NCI-H1417 treated with DMSO at 0.1 percent for 48 hours (cell line): ENCODE results near the gene ADRA2B.
"Not testable (repeated sequence)": the region's sequence is repeated elsewhere in the genome, so short reads cannot be mapped to it uniquely, and the experiment has no call there.

Experiments used
- DNase-seq: peaks from one replicate; lab custom pipeline; 2025; lab: John Stamatoyannopoulos, UW

Gene ADRA2B

GRCh38 chr2:96088340-96089335, 27.7 kb downstream of the ADRA2B start:
- no peak for DNase-seq

- no peak for DNase-seq
These were observed 29.2 kb downstream of the ADRA2B start for GRCh38 chr2:96087130-96087529.

DNA sequence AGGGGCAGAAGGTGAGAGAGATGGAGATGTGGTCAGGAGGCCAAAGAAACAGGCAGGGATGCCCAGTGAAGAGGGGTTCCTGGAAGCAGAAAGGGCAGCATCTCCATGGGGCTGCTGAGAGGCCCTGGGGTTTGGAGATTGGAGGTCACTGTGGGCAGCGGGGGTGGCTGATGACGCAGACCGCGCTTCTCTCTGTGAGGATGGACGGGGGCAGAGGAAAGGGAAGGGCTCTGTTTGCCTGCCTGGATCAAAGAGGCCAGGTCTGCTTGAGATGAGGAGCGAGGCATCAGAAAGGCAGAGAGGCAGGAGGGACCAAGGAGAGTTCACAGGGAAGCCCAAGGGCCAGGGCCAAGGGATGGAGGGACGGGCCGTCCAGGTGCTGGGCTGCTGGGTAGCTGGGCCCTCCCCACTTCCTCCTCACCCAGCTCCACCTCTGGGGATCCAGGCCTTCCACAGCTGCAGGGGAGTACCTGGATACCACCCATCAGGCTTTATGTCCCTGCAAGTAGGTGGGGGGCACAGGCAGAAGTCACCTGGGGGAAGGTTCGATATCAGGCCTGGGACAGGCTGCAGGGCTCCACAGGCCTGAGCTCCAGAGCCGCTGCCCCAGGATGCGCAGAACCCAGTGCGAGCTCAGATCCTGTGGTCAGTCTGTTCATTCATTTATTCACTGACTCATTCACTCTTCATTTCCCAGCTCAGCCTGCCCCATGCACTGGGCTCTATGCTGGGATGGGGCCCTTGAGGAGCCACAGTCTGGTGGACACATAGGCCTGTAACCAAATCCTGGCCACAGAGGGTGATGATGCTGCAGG, 30.6 kb downstream of the ADRA2B start:
- DNase-seq: no peak

DNA sequence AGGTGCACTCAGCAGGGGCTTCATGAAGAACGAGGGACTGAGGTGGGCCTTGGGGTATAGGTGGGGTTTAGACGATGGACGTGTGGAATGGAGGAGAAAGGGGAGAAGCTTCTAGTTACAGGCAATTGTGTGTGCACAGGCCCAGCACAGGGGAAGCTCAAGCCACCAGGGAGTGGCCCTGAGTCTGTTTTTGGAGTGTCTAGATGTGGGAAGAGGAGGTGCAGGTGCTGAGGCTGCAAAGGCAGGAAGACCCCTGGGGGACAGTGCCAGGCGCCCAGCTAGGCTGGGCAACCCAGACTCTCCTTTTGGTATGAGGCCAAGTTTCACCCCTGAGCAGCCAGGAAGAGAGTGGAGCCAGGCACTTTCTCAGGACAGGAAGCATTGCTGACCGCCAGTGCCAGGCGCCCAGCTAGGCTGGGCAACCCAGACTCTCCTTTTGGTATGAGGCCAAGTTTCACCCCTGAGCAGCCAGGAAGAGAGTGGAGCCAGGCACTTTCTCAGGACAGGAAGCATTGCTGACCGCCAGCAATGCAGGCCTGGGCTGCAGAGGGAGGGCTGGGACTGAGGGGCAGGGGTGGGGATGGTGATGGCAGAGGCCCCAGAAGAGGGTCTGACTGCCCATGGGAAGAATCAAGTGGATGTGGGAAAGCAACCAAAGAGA, 31.4 kb downstream of the ADRA2B start:
- DNase-seq: not testable (repeated sequence)

DNA sequence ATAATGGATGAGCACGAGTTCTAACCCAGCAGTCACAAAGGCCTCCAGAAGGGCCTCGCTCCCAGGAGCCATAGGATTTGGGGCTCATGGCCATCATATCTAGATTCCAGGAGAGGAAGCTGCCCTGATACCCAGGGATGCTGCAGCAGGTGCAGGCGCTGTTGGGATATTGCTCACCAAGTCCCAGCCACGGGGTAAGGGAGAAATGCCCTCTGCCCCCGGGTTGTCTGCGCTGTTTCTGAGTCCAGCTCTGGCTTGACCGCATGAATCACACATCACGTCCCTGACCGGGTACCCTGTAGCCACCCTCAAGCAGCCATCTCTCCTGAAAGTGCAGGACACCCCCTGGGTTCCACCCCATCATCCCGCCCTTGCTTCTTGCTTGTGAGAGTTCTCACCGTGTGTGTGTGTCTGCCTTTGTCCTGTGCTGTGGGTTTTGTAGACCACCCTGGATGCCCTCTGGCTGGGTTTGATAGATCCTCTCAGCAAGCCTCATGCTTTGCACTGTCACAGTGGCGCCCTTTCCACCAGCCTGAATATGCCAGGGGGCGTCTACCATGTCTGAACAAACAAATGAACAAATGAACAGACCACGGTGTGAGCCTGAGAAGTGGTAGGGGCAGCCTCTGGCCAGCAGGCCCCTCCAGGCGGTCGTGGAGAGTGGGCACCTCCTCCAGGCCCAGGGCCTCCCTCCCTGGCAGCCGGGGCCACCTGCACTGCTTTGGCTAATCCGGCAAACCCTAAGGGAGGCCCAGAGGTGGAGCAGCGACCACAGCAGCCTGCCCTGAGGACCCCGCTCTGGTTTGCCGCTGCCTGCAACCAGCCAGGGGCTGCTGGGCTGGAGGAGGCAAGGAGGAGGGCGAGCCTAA, 32.1 kb downstream of the ADRA2B start:
- no peak for DNase-seq

DNA sequence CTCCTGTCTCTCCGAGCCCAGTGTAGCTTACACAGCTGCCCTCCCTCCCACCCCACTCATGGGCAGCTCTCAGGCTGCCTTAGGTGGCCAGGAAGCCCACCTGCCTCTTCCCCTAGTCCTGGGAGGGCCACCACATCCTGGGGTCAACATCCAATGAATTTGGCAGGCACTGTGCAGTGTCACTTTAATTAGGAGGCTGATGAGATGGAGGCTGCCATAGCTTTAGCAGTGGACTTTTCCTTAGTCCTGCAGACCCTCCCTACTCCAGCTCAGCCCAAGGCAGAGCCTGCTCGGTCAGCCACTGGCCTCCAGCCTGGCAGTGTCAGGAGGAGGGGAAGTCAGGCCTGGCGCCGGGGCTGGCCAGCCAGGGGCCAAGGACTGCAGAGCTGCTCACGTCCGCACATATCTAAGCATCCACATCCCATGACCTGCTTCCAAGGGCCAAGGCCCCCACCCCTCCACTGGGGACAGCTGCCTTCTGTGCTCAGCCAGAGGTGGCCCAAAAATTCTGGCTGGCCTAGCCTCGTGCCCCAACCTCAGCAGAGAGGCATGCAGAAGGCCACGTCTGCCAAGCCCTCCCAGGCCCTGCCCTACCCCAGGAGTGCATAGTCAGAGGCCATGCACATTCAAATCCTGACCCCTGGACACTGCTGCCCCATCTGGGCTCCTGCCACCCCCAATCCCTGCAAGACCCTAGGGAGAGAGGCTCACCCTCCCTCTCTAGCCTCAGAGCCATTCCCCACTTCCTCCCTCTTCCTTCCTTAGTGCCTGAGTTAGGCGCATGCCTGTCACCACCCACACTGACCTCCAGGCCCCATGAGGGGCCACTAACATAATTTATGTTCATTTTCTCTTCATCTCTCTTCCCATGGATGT, 33.1 kb downstream of the ADRA2B start:
- no peak for DNase-seq

- DNase-seq: no peak
These were observed 33.9 kb downstream of the ADRA2B start for GRCh38 chr2:96082211-96083063.

GRCh38 chr2:96081042-96081441, 35.3 kb downstream of the ADRA2B start:
- no peak for DNase-seq

GRCh38 chr2:96075199-96075771, 41.1 kb downstream of the ADRA2B start:
- no peak for DNase-seq

GRCh38 chr2:96074156-96074555, 42.2 kb downstream of the ADRA2B start:
- no peak for DNase-seq

DNA sequence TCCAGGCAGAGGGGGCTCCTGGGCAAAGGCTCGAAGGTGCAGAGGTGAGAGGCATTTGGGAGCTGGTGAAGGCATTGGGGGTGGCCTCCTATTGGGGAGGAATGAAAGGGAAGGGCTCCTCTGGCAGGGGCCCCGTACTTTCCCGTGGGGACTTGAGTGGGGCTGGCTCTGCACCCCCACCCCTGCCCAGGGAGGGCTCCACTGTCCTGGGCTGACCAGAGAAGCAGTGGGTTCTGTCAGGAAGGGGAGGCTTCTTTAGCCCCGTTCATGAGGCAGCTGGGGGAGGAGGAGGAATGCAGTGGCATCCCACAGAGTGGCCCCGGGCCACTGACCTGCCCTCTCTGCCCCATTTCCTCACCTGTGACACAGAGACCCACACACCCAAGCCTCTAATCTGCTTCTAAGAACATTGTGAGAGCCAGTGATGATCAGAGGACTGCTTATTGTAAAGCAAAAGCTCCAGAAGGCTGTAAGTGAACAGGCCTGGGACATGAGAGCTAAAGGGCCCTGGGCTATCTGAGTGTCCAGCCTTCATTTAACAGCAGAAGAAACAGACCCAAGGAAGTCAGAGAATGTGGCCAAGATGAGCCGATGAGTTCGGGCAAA, 43.1 kb downstream of the ADRA2B start:
- no peak for DNase-seq

DNA sequence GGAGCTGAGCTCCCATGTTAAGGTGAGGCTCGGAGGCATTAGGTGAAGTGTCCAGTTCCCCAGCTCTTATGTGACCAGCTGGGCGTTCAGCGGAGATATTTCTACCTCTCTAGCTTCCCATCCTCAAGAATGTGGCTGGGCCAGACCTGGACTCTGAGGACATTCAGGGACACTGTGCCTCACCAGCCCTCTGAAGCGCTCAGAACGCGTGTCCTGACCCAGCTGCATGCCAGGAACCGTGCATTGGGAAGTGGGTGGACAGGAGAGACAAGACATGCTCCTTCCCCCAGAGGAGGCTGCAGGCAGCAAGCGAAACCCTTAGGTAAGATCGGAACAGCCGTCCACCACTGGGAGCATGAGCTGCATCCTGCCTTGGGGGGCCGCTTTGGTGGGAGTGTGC, 43.6 kb downstream of the ADRA2B start:
- DNase-seq: no peak

GRCh38 chr2:96071977-96072491, 44.3 kb downstream of the ADRA2B start:
- not testable (repeated sequence) for DNase-seq

- DNase-seq: not testable (repeated sequence)
These were observed 45.0 kb downstream of the ADRA2B start for GRCh38 chr2:96071087-96071976.

- not testable (repeated sequence) for DNase-seq
These were observed 46.0 kb downstream of the ADRA2B start for GRCh38 chr2:96070351-96070750.

- DNase-seq: not testable (repeated sequence)
These were observed 46.5 kb downstream of the ADRA2B start for GRCh38 chr2:96069878-96070277.

GRCh38 chr2:96067902-96068581, 48.3 kb downstream of the ADRA2B start:
- not testable (repeated sequence) for DNase-seq
